M059J (cell line): Measurements from ENCODE around the gene ZNF319. TPM values are rescaled to one million over a fixed set of nuclear protein-coding genes. Genes with fewer than 3 reads are reported as not detected.

ENCODE experiments used
- DNase-seq: peaks from one replicate; pipeline ENCODE4 v3.0.0-alpha.2; 2012; ENCODE audit warnings: low read depth
- total RNA-seq: library from RNA; depleted of rRNA; stranded (reverse); fragments of >200 nt; shearing (Covaris generic); gene quantifications from 2 replicates; pipeline ENCODE4 v1.2.3, GENCODE V29; 2014

The ZNF319 gene
- total RNA-seq, 1 experiment from 2014 or later: 4.5 TPM

- no peak for DNase-seq
Observed at GRCh38 chr16:57977418-57978069, 22.9 kb downstream of the ZNF319 start.

DNA sequence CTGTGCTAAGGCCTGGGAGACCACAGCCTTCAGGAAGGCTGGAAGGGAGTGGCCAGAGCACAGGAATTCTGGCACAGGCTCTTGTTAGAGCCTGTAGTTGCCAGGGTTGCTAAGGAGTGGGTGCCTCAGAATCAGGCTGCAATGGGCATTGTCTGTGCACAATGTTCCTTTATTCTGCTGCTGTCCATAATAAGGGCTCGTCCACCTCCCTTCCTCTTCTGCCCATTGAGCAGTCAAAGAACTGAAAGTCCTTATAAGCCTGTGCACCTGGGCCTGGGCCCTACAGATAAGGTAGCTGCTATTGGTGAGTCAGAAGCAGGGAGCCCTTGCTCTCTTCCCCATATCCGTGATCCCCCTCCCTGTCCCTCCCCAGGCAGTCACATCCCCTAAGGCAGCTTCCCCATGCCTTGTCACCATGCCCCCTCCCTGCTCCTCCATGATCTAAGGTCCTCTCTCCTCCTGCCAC, 24.1 kb downstream of the ZNF319 start:
- DNase-seq: peak; percentile 28

DNA sequence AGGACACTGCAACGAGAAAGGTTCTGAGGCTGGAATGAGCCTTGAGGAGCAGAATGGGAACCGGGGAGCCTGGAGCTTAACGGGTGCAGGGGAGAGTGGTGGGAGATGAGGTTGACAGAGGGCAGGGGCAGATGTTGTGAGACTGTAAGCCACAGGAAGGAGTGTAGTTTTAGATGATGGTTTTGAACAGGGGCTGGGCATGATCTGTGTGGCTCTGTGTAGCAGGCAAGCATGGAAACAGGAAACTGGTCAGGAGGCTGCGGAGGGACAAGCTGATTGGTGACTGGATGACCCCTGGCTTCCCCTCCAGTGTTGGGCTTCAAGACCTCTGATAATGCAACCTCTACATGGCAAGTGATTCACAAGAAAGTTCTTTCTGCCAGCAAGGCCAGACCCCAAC, 28.2 kb downstream of the ZNF319 start:
- DNase-seq: no peak

DNA sequence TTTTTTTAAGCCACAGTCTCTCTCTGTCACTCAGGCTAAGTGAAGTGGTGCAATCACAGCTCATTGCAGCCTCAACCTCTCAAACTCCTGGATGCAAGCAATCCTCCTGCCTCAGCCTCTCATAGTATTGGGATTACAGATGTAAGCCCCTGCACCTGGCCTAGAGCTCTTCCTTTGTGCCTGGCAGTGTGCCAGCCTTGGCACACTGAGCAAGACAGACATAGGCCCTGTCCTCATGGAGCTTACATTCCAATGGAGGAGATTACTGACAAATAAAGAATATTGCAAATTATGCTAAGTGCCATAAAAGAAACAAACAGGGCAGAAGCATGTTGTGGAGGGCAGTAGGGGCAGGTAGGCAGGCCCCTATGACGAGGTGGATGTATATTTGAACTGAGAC, 28.6 kb downstream of the ZNF319 start:
- no peak for DNase-seq

GRCh38 chr16:57970970-57971369, 29.5 kb downstream of the ZNF319 start, which contains the start of gene CNGB1:
TSS of gene CNGB1 (minus strand) at chr16:57971128. CDS start at chr16:57967286, 3,842 bp downstream.
- DNase-seq: no peak

GRCh38 chr16:57970319-57970718, 30.2 kb downstream of the ZNF319 start:
- DNase-seq: no peak

GRCh38 chr16:57969451-57970123, 30.9 kb downstream of the ZNF319 start:
- no peak for DNase-seq

- DNase-seq: no peak
Observed at GRCh38 chr16:57967916-57968315, 32.6 kb downstream of the ZNF319 start.

DNA sequence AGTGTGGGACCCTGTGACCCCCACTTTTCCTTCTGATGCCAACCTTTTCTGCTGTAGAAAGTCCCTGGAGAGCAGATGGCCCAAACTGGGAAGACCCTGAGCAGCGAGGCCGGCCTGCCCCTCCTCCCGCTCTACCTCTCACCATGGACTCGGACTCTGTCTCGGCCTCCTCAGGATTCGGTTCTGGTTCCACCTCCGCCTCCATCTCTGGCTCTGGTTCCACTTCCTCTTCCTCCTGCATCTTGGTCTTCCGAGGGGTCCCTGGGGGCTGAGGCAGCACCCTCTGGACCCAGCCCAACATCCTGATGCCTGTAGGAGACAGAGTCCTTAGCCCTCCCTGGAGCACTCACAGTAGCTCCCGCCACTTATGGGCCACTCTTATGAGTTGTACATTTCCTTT, 33.5 kb downstream of the ZNF319 start:
- DNase-seq: no peak

- DNase-seq: peak; percentile 59
Observed at GRCh38 chr16:57966204-57966771, 34.2 kb downstream of the ZNF319 start.

GRCh38 chr16:57964157-57964700, 36.2 kb downstream of the ZNF319 start:
- DNase-seq: no peak

- no peak for DNase-seq
Observed at GRCh38 chr16:57962756-57963155, 37.7 kb downstream of the ZNF319 start.

GRCh38 chr16:57962046-57962445, 38.4 kb downstream of the ZNF319 start:
- DNase-seq: no peak

DNA sequence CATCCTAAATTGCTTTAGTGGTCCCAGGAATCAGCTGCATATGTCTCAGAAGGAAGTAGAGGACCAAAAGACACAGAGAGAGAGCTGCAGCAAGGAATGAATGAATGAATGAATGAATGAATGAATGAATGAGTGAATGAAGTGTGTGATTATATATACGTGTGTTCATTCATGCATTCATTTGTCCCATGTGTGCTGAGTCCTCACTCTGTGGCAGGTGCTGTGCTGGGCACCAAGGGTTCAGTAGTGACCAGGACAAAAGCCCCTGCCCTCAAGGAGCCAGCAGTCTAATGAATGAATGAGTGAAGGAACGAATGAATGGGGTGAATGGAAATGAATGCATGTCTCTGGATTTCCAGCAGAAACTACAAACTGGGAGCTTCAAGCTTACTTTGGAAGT, 38.9 kb downstream of the ZNF319 start:
- DNase-seq: no peak

DNA sequence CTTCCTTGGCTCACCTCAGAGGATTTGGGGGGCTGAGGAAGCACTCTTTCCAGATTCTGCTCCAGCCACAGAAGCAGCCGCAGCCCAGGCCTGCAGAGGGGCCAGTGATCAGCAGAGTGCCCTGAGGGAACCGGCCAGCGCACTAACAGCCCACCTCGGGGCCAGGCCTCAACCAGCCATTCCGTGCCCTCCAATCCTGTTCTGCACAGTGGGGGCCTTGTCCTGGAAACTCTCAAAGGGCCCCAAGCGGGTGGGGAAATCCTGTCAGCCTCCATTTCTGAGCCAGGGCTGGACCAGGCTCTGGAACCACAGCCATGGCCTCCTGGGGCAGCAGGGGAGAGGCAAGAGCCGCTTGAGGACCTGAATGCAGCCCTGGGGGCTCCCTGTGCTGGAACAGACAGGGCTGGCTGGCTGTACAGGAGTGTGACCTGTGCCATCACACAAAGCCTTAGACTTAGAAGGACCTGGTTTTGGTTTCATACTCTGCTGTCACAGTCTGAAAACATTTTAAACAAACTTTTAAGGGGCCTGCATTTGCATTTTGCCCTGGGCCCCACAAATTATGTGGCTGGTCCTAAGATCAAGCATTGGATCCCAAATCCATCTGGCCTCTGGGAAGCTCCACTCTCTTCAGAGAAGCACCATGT, 39.5 kb downstream of the ZNF319 start:
- DNase-seq: no peak

DNA sequence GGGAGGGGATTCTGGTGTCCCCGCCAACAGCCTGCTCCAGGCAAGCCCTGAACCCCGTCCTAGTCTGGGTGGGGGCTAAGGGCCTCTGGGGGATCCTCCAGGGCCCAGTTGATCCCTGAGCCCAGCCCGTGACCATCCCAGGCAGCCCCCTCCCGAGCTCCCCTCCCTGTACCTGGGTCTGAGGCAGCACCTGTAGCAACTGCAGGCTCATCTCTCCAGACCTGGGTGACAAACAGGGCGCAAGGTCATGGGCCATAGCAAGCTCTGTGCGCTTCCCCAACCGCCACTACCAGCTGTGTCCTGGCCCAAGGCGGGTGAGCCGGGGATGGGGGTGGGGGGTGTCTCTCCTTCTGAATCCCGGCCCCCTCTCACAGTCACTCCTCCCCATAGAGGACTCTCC, 40.2 kb downstream of the ZNF319 start:
- no peak for DNase-seq

DNA sequence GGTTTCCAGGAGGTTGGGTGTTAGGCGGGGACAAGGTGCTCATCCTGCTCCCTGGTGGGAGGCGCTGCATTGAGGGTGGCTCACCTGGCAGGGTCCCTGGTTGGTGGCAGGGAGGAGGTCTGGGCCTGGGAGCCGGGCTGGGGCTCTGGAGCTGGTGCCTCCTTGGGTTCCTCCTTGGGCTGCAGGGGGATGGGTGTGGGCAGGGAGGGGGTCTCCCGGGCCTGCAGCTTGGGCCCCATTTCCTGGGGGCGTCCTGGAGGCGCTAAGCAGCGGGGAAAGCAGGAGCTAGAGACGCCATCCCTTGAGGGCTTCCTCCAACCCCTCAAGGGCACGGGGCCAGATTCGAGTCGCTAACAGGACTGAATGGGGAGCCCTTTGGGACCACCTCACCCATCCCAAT, 40.7 kb downstream of the ZNF319 start:
- no peak for DNase-seq

DNA sequence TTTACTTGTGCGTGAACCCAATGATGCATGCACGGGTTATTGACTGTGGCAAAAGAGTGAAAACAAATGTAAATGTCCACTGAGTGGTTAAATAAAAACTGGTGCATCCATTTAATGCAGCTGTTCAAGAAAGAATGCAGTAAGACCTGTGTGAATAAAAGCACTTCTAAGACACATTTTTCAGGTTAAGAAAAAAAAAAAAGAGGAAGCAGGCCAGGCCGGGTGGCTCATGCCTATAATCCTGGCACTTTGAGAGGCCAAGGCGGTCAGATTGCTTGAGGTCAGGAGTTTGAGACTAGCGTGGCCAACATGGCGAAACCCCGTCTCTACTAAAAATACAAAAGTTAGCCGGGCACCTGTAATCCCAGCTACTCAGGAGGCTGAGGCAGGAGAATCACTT, 41.4 kb downstream of the ZNF319 start:
- DNase-seq: no peak

- no peak for DNase-seq
Observed at GRCh38 chr16:57958544-57958943, 41.9 kb downstream of the ZNF319 start.

DNA sequence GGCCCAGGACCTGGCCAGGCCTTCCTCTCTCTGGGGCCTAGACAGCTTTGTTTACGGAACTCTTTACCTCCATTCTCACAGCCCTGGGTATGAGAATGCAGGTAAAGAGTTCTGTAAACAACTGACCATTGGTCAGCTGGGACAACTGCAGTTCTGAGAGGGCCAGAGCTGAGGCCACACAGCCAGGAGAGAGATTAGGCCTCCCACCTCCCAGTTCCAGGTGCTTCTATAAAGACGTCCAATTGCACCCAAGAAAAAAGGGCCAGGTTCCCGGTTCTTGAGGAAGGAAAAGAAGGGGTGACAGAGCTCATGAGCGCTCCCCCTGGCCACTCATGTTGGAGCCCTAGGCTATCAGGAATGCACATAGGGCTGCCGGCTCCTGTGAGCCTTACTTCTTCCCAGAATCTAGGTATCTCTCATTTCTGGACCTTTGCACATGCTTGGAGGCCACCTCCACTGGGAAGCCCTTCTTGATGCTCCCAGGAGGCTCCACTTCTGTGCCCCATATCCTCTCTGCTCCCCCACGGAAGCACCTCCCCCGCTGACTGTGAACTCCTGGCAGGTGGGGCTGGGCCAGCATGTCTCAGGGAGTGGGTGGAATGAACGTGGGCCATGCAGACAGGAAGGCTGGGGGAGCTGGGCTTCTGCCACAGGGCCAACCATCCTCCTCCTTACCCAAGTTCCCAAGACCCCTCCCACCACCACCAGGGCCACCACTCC, 42.6 kb downstream of the ZNF319 start:
- no peak for DNase-seq

DNA sequence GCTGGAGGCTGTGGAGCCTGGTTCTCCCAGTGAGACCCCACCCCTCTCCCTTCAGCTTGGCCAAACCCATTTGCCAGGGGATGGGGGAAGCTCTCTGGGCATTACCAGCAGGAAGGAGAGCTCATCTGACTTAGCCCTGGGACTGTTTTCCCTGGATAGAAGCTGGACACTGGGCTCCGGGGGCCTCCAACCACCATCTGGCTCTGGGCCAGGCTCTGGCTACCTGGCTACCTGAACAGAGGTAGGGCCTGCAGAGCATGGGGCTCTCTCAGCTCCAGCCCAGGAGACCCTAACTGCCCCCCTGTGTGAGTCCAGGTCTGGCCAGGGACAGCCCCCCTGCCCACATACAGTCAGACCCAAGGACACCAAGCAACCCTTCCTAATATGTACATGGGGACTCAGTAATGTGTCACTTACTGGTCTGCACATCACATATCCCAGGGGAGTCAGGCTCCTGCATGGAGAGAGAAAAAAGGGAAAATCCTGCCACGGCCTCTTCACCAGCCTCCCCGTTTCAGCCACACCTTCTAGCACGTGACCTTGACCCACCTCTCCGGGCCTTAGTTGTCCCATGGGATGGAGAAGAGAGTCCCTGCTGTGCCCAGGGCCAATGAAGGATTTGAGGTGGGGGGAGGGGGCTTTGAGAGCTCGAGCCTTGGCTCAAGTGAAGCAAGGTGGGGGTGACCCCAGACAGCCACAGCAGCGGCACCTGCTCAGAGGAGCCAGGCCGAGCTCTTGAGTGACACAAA, 43.4 kb downstream of the ZNF319 start:
- no peak for DNase-seq
